Urothelium cell line (cell line): Measurements from ENCODE around the gene WDR90.
A peak's percentile ranks its signal among the peaks of the same experiment; 100 is the strongest.

Source experiments
- DNase-seq: peaks from one replicate; pipeline ENCODE4 v3.0.0; 2011; ENCODE audit warnings: low spot score, mixed read lengths
- FAIRE-seq: peaks from 2 replicates; lab custom pipeline; 2011; peaks lifted over from hg19 to GRCh38; lab: Jason Lieb, UNC

WDR90 gene

GRCh38 chr16:674214-674881, 25.2 kb downstream of the WDR90 start:
- FAIRE-seq, result no peak

DNA sequence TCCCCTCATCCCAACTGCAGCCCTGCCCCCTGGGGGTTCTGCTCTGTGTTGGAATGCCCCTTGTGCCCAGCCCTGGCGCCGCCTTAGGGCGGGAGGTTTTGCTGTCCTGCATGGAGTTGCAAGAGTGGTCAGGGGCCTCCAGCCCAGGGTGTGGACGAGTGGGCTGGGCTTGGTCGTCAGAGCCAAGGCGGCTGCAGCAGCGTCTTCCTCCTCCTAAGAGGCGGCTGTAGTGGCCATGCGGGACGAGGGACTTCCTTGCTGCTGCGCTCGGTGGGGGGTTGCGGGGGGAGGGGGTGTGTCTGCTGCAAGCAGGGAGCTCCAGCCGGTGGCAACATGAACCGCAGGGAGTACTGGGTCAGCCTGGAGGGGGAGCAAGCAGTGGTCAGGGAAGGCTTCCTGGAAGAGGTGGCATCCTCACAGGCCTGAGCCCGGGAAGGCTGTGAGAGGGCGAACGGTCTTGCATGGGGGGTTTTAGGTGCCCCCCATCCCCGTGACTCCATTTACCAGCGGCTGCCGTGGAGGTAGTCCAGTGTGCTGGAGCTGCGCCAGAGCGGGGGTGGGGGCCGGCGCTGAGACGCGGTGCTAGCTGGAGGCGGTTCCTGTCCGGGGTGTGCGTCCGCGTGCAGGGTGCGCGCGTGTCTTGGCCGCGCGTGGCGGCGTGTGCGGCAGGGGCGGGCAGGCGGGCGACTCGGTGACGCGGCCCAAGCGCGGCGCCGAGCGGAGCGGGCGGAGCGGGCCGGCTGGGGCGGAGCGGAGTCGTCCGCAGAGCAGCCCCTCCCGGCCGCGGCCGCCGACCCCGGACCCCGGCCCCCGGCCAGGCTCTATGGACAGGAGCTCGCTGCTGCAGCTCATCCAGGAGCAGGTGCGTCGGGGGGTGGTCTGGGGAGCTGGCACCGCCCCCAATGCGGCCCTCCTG, 26.1 kb downstream of the WDR90 start, which contains the start of gene RHBDL1:
RHBDL1 (plus strand) TSS at position 704 of the 916 bp plus-strand sequence; CDS start at position 824, 120 bp downstream.
- DNase-seq (no peak), FAIRE-seq (no peak)

More at GRCh38 chr16:674214-674881, 25.2 kb downstream of the WDR90 start:
- no peak for DNase-seq

GRCh38 chr16:675884-676564, 26.9 kb downstream of the WDR90 start:
- DNase-seq (no peak), FAIRE-seq (no peak)

- DNase-seq (no peak), FAIRE-seq (no peak)
Observed at GRCh38 chr16:676565-676902, 27.4 kb downstream of the WDR90 start.

DNA sequence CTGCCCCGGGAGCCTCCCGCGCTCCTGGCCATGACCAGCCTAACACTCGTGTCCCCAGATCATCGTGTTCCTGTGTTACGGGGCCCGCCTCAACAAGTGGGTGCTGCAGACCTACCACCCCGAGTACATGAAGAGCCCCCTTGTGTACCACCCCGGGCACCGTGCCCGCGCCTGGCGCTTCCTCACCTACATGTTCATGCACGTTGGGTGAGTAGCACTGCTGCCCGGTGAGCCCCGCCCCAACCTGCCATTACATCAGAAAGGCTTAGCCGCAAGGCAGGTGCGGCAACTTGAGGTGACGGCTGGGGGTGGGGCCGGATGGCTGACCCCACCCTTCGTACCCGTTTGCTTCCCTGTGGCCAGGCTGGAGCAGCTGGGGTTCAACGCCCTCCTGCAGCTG, 27.7 kb downstream of the WDR90 start:
- FAIRE-seq (no peak), DNase-seq (no peak)

GRCh38 chr16:677316-678190, 28.4 kb downstream of the WDR90 start:
- FAIRE-seq, result no peak
- no peak for DNase-seq

- no peak for DNase-seq
- FAIRE-seq, result no peak
Observed at GRCh38 chr16:678209-678857, 29.2 kb downstream of the WDR90 start.

- DNase-seq, result no peak
- FAIRE-seq, result no peak
Observed at GRCh38 chr16:678858-679813, 30.0 kb downstream of the WDR90 start.

DNA sequence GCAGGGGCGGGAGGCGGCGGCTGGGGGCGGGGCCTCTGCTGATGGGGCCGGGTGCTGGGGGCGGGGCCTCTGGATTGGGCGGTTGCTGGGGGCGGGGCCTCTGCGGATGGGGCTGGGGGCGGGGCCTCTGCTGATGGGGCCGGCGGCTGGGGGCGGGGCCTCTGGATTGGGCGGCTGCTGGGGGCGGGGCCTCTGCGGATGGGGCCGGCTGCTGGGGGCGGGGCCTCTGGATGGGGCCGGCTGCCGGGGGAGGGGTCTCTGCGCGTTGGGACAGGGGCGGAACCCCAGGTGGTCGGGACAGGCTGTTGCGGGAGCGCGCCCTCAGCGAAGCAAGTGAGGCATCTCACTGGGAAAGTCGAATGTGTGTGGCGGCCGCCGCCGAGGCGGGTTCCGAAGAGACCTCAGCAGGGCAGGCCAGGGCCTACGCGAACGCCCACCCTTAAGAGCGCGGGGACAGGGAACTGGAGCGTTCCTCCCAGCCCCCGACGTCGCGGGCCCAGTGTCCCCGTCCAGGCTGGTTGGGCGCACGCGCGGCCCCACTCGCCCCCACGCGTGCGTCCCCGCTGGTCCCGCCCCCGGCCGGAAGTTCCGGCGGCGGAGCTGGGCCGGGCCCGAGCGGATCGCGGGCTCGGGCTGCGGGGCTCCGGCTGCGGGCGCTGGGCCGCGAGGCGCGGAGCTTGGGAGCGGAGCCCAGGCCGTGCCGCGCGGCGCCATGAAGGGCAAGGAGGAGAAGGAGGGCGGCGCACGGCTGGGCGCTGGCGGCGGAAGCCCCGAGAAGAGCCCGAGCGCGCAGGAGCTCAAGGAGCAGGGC, 30.9 kb downstream of the WDR90 start, which contains the start of gene STUB1:
STUB1 (plus strand) TSS at position 597 of the 811 bp plus-strand sequence; CDS start at position 713, 116 bp downstream.
- DNase-seq (peak; percentile 85), FAIRE-seq (peak; percentile 46)

DNA sequence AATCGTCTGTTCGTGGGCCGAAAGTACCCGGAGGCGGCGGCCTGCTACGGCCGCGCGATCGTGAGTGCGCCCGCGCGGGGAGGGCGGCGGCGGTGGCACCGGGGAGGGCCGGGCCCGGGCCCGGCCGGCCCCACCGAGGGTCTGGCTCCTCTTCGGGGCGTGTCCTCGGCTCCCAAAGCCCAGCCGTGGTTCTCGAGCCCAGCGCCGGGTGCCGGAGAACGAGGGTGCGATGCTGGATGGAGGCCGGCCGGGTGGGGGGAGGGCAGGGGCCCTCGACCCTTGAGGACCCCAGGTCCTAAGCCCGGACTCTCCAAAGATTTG, 31.4 kb downstream of the WDR90 start:
- no peak for DNase-seq
- FAIRE-seq, result no peak

- DNase-seq, result no peak
- no peak for FAIRE-seq
Observed at GRCh38 chr16:680967-681745, 32.0 kb downstream of the WDR90 start.

DNA sequence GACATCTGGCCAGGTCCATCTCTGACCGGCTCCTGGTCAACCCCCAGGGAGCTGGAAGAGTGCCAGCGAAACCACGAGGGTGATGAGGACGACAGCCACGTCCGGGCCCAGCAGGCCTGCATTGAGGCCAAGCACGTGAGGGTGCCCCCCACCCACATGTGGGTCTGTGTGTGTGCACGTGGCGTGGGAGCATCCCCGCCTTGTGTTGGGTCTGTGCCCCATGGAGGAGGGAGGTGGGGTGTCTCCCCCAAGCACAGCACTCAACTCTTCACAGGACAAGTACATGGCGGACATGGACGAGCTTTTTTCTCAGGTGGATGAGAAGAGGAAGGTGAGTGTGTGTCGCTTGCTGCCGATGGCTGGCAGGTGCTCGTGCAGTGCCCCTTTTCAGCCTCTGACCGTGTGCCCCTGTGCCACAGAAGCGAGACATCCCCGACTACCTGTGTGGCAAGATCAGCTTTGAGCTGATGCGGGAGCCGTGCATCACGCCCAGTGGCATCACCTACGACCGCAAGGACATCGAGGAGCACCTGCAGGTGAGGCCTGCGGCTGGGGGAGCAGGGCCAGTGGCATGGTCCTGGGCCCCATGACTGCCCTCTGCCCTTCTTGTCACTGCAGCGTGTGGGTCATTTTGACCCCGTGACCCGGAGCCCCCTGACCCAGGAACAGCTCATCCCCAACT, 32.7 kb downstream of the WDR90 start:
- FAIRE-seq (peak; percentile 9), DNase-seq (no peak)

DNA sequence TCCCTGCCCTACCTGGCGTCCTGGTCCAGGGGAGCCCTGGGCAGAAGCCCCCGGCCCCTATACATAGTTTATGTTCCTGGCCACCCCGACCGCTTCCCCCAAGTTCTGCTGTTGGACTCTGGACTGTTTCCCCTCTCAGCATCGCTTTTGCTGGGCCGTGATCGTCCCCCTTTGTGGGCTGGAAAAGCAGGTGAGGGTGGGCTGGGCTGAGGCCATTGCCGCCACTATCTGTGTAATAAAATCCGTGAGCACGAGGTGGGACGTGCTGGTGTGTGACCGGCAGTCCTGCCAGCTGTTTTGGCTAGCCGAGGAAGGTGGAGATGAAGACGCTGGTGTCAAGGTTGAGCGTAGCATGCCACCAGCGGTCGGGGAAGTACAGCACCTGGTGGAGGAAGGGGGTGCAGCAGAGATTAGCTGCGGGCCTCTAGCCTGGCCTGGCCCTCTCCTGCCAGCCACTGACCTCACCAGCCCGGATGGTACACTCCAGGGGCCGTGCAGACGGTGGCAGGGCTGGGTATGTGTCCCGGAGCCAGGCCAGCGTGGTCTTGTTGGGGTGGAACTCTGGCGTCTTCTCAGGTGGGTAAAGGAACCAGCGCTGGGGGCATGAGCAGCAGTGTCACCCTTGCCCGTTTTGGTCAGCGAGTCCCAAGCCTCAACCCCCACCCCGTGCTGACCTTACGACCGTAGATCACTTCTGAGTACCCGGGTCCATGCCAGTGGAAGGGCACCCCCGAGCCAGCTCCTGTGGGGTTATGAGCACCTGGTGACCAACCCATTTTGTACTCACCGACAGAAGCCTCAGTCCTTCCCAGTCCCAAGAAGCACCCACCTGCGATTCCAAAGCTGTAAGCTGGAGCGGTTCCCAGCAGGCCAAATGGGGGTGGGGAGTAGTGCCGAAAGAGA, 33.6 kb downstream of the WDR90 start:
- DNase-seq, result no peak
- FAIRE-seq, result no peak

GRCh38 chr16:683396-684070, 34.4 kb downstream of the WDR90 start:
- DNase-seq (no peak), FAIRE-seq (peak; percentile 81)
